Endothelial cell of umbilical vein (primary cell): ENCODE measurements around the gene NFIA. TPM values are rescaled to one million over a fixed set of nuclear protein-coding genes. Genes with fewer than 3 reads are reported as not detected.
A peak's percentile ranks its signal among the peaks of the same experiment; 100 is the strongest.

ENCODE experiments used
- BruUV-seq: library from RNA; stranded (reverse); fragments of 400-500 nt; replicated peaks from 2 replicates; lab custom pipeline; 2021; lab: Mats Ljungman, UMichigan
- CTCF ChIA-PET: fragments of 300-600, 350-600 bp; sonication (Branson Sonifier 250); formaldehyde crosslinking; loops from one replicate; lab custom pipeline; 2021; ENCODE audit warnings: antibody characterized with exemption, inconsistent platforms; lab: Charles Lee
- POLR2A ChIA-PET: fragments of 300-600, 350-600 bp; sonication (Branson Sonifier 250); formaldehyde crosslinking; loops from one replicate; lab custom pipeline; 2021; ENCODE audit warnings: antibody characterized with exemption, inconsistent platforms; lab: Charles Lee
- DNase-seq: peaks from one replicate; pipeline ENCODE4 v3.0.0-alpha.2; 2011; ENCODE audit warnings: low read depth, low spot score
- FAIRE-seq: peaks from 2 replicates; lab custom pipeline; 2011; peaks lifted over from hg19 to GRCh38; lab: Jason Lieb, UNC
- H2AFZ ChIP-seq: 2 replicates; pipeline ENCODE4 v1.6.0; 2012; ENCODE audit warnings: low read depth, low read length, control low read depth, inconsistent platforms
- H3K27ac ChIP-seq: 2 replicates; pipeline ENCODE4 v1.5.1; 2011; ENCODE audit warnings: low read depth, mild to moderate bottlenecking, control low read depth, low read length, moderate library complexity; ENCODE audit not compliant: insufficient read depth
- H3K27me3 ChIP-seq, 2 experiments: 2 replicates each; pipeline versions ENCODE4 v1.6.0 to v1.6.1; 2011; ENCODE audit warnings: low read length in 2 of 2, mixed read lengths in 1 of 2; ENCODE audit not compliant: control insufficient read depth in 2 of 2, insufficient read depth in 2 of 2
- H3K36me3 ChIP-seq, 2 experiments: 2 replicates in 1 of 2; 3 replicates in 1 of 2; pipeline ENCODE4 v1.5.1; 2011; ENCODE audit warnings: low read length in 2 of 2, mild to moderate bottlenecking in 1 of 2, moderate library complexity in 1 of 2; ENCODE audit not compliant: control insufficient read depth in 2 of 2, insufficient read depth in 2 of 2; ENCODE audit errors: extremely low read depth in 1 of 2
- H3K4me1 ChIP-seq: 3 replicates; pipeline ENCODE4 v1.5.1; 2011; ENCODE audit warnings: mild to moderate bottlenecking, low read length; ENCODE audit not compliant: control insufficient read depth, insufficient read depth; ENCODE audit errors: extremely low read depth
- H3K4me2 ChIP-seq: 2 replicates; pipeline ENCODE4 v1.6.1; 2011; ENCODE audit warnings: low read length, control low read depth, mixed read lengths; ENCODE audit not compliant: insufficient read depth
- H3K4me3 ChIP-seq, 3 experiments: fragments of 200-600 bp in 1 of 3; sonication (generic), shearing (Covaris generic) in 1 of 3; replicated peaks in 1 of 3; 2 replicates each; pipeline ENCODE4 v1.5.1; 2011 to 2016; ENCODE audit warnings: control low read depth in 3 of 3, low read length in 3 of 3, mild to moderate bottlenecking in 2 of 3, inconsistent platforms in 1 of 3, low read depth in 1 of 3, moderate library complexity in 1 of 3; ENCODE audit not compliant: insufficient read depth in 1 of 3
- H3K79me2 ChIP-seq: 2 replicates; pipeline ENCODE4 v1.6.0; 2012; ENCODE audit warnings: low read length, inconsistent platforms; ENCODE audit not compliant: control insufficient read depth, insufficient read depth
- H3K9ac ChIP-seq: replicated peaks from 2 replicates; pipeline ENCODE3; 2011; ENCODE audit warnings: low read length, control low read depth; ENCODE audit not compliant: insufficient read depth; ENCODE audit errors: extremely low read depth
- H3K9me1 ChIP-seq: replicated peaks from 3 replicates; pipeline ENCODE4 v1.6.0; 2011; ENCODE audit warnings: mild to moderate bottlenecking, low read length; ENCODE audit not compliant: control insufficient read depth, insufficient read depth; ENCODE audit errors: extremely low read depth
- H3K9me3 ChIP-seq: replicated peaks from 2 replicates; pipeline ENCODE4 v1.5.1; 2012; ENCODE audit warnings: low read length, inconsistent platforms; ENCODE audit not compliant: control insufficient read depth, insufficient read depth
- H4K20me1 ChIP-seq: replicated peaks from 2 replicates; pipeline ENCODE3; 2011; ENCODE audit warnings: mild to moderate bottlenecking, low read length; ENCODE audit not compliant: control insufficient read depth, insufficient read depth; ENCODE audit errors: extremely low read depth
- CTCF ChIP-seq, 2 donors: IDR thresholded peaks; 1 replicate in 1 of 2; 2 replicates in 1 of 2; pipeline ENCODE4 v1.5.1; 2011; ENCODE audit warnings: low read length in 2 of 2, mild to moderate bottlenecking in 2 of 2, moderate library complexity in 2 of 2, control low read depth in 1 of 2, inconsistent platforms in 1 of 2, low read depth in 1 of 2; ENCODE audit not compliant: insufficient read depth in 1 of 2; ENCODE audit errors: extremely low read depth in 1 of 2
- EZH2 ChIP-seq: IDR thresholded peaks from 2 replicates; pipeline ENCODE4 v1.6.1; 2012; ENCODE audit warnings: borderline replicate concordance, low read depth, mild to moderate bottlenecking, moderate library complexity, low read length, inconsistent platforms; ENCODE audit not compliant: severe bottlenecking
- FOS ChIP-seq: IDR thresholded peaks from 2 replicates; pipeline ENCODE4 v1.6.1; 2011; ENCODE audit warnings: mild to moderate bottlenecking, low read length, moderate library complexity, borderline replicate concordance; ENCODE audit not compliant: insufficient read depth
- GATA2 ChIP-seq: IDR thresholded peaks from 2 replicates; pipeline ENCODE4 v1.7.0; 2011; ENCODE audit warnings: low read depth, mild to moderate bottlenecking, moderate library complexity, mixed read lengths, low read length; ENCODE audit not compliant: insufficient read length, insufficient read depth
- JUN ChIP-seq: IDR thresholded peaks from 2 replicates; pipeline ENCODE4 v1.6.1; 2011; ENCODE audit warnings: borderline replicate concordance, low read depth; ENCODE audit not compliant: insufficient read length, insufficient read depth
- MAX ChIP-seq: IDR thresholded peaks from 2 replicates; pipeline ENCODE4 v1.6.1; 2011; ENCODE audit not compliant: insufficient read depth, insufficient read length
- MYC ChIP-seq: IDR thresholded peaks from one replicate; pipeline ENCODE4 v1.6.1; 2011; ENCODE audit warnings: mild to moderate bottlenecking, low read depth, low read length
- POLR2A ChIP-seq: IDR thresholded peaks from 2 replicates; pipeline ENCODE4 v1.6.1; 2012; ENCODE audit warnings: low read depth, mild to moderate bottlenecking, control low read depth, low read length
- POLR2AphosphoS5 ChIP-seq: IDR thresholded peaks from 2 replicates; pipeline ENCODE4 v1.6.1; 2012; ENCODE audit warnings: low read depth, mild to moderate bottlenecking, control low read depth, low read length, moderate library complexity; ENCODE audit not compliant: insufficient read depth
- dilution Hi-C: fragments of 300-500 bp; cut with MboI; formaldehyde crosslinking; loops from one replicate; pipeline ENCODE4 v1.15.0; 2019; ENCODE audit warnings: low sequenced_read_pairs; ENCODE audit not compliant: extremely low pct_ligation_motif_present
- intact Hi-C: fragments of 100-400 bp; cut with micrococcal nuclease; formaldehyde crosslinking; loops from one replicate; pipeline ENCODE4 v1.10.0; 2022
- polyA plus RNA-seq, 4 experiments: library from polyadenylated mRNA; depleted of rRNA in 3 of 4; stranded (reverse) in 3 of 4; unstranded in 1 of 4; fragments of >200 nt; gene quantifications; 2 replicates each; pipeline versions ENCODE4 v1.2.1 to v1.2.3, GENCODE V29; 2011 to 2012; ENCODE audit warnings: missing spikeins in 1 of 4
- total RNA-seq: library from RNA; stranded (reverse); gene quantifications from 2 replicates; pipeline ENCODE4 v1.2.3, GENCODE V29; 2021

The NFIA gene
- total and polyA plus RNA-seq, 2 donors (not counting 3 experiments of a cell fraction or from before 2014, with no cell fraction given) = 25.5 to 47.0 TPM

DNA sequence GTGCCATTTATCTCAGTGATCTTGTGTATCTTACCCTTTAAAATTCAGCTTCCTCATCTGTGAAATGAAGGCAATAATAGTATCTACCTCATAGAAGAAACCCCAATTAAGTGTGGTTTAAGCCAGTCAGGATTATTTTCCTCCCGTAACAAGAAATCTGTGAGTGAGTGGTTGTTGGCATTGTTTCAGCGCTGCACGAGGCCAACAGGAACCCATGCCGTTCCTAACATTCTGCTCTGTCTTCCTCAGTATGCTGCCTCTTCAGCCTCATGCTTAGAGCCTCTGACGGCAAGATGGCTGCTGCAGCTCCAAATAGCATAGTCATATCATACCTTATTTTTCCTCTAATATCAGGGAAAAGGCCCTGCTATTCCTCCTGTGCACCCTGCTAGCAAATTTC lies 352.9 kb downstream of the NFIA start:
- no TSS peak for BruUV-seq
- intact Hi-C loops (loop anchor here (5.0 kb wide), 4 partner anchors 48 to 1278 kb away; no protein-coding TSS in a partner anchor), dilution Hi-C loops (no loop called here)
- H3K9me1 ChIP-seq = no peaks in the 10 kb centered on the region
- no peaks in the 10 kb centered on the region for H3K9me3 ChIP-seq
- H3K36me3 ChIP-seq = no peaks in the 10 kb centered on the region
- FAIRE-seq = peak; percentile 38
- ChIA-PET POLR2A (no interaction called here), CTCF (interaction anchor here (1.1 to 3.0 kb wide), 9 partner anchors 10 to 357 kb away, joined by 3 to 34 read pairs (median 7); partner anchors contain the start of gene NFIA)
- no peak overlapping the region for H3K4me2 ChIP-seq
- peak overlapping the region; percentile 35 for H2AFZ ChIP-seq
- no peak for TF ChIP-seq GATA2
- no peak for TF ChIP-seq MYC
- TF ChIP-seq FOS = no peak
- TF ChIP-seq MAX = peak; percentile 21
- peaks cover 42% of the 10 kb centered on the region for H3K4me1 ChIP-seq
- H3K27ac ChIP-seq = peak overlapping the region; percentile 94
- H3K9ac ChIP-seq = peak overlapping the region; percentile 12
- no peaks in the 10 kb centered on the region for H3K79me2 ChIP-seq
- no peaks in the 10 kb centered on the region for H3K27me3 ChIP-seq
- no peaks in the 10 kb centered on the region for H4K20me1 ChIP-seq
- DNase-seq = peak; percentile 81
- H3K4me3 ChIP-seq = no peak overlapping the region

DNA sequence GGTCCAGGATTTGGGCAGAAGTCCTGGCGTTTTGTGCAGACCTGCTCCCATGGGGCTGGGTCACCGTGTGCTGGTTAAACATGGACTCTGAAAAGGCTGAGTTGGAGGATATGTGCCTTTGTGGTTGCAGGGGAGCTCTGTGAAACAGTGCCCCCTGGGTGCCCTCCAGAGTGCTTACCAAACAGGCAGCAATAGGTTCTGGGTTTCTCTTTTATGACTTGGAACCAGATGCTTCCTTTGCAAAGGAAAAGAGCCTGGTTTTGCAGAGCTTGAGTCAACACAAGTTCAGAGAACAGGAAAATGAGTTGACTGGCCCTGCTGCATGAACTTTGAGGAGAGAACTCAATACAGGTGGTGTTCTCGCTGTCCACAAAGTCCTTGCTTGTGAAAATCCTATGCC lies 353.7 kb downstream of the NFIA start:
- Histone ChIP-seq H3K9me3 (no peaks in the 10 kb centered on the region), H3K9me1 (no peaks in the 10 kb centered on the region), H3K27me3 (no peaks in the 10 kb centered on the region), H2AFZ (no peak overlapping the region), H3K4me1 (peaks cover 42% of the 10 kb centered on the region), H3K4me3 (no peak overlapping the region), H3K36me3 (no peaks in the 10 kb centered on the region), H3K79me2 (no peaks in the 10 kb centered on the region), H3K27ac (peak overlapping the region; percentile 94), H3K4me2 (peak overlapping the region; percentile 62), H4K20me1 (no peaks in the 10 kb centered on the region), H3K9ac (peak overlapping the region; percentile 69)
- intact Hi-C loops = loop anchor here (1.0 to 5.0 kb wide), 13 partner anchors 17 to 1279 kb away; no protein-coding TSS in a partner anchor
- ChIA-PET CTCF (interaction anchor here (0.6 to 3.0 kb wide), 20 partner anchors 8 to 1465 kb away, joined by 3 to 34 read pairs (median 4); partner anchors contain the start of gene NFIA), POLR2A (interaction anchor here (0.9 kb wide), 1 partner anchor 11 kb away, joined by 3 read pairs; no protein-coding TSS in a partner anchor)
- TF ChIP-seq MAX = no peak
- peak; percentile 80 to 81 for TF ChIP-seq CTCF (IDR thresholded peaks at IDR 0.05; ENCODE audit: extremely low read depth in 1 of 2, insufficient read depth in 1 of 2, low read depth in 1 of 2, low read length in 2 of 2)
- no peak for TF ChIP-seq EZH2
- TF ChIP-seq FOS = peak; percentile 89
- peak; percentile 67 for TF ChIP-seq POLR2A
- peak; percentile 59 for TF ChIP-seq JUN
- peak; percentile 86 for TF ChIP-seq POLR2AphosphoS5
- TF ChIP-seq GATA2 = no peak
- FAIRE-seq (peak; percentile 90), DNase-seq (peak; percentile 98)
- dilution Hi-C loops = no loop called here
- no TSS peak for BruUV-seq
